ENCODE measurements around the gene FLRT2.

Gene FLRT2

GRCh38 chr14:85531587-85532373 is 1.8 kb downstream of the FLRT2 start:
- DNase-seq: no peak

DNA sequence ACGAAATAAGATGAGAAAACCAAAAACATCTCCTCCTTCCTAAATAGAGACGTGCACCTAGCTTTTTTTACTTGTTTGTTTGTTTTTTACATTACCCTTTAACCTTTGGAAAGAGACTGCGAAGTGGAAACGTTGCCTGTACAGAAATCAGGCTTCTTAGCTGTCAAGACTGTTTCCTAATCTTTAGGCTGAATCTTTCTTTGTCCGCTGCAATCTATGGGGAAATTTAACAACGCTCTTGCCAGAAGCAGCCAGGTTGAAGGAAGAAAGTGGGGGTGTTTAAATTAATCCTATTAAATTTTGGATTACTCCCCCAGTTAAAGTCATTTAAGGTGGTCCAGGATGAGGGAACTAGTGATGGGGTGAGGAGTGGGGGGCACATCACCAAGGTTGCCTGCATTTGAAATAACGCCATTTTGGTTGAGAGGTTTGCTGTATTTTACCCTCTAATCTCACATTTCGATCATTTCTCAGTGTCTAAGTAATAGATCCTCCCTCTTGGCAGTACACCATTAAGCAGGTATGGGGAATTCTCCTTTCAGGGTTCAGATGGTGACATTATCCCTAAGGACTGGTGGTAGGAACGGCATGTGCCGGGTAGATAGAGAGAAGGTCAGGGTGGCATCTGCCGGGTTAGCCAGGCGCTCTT is 2.6 kb downstream of the FLRT2 start:
- no peak for DNase-seq

- no peak for DNase-seq
These were observed 3.3 kb downstream of the FLRT2 start for GRCh38 chr14:85533023-85533860.

DNA sequence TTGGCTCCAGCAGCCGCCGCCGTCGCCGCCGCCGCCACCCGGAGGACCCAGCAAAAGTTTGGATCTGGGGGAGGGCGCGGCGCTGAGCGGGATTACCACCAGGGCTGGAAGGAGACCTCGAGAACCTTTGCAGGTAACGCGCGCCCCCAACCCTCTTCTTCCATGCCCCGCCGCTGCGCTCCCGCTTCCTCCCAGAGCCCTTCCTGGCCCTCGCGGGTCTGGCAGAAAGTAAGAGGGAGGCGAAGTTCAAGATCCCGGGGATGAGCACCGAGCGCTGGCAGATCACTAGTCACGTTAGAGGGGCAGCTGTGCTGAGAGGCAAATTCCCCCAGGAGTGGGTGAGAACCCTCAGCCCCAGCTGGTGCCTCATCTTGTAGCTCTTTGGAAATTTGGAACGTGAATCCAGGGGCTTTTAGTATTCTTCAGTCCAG is 3.9 kb downstream of the FLRT2 start:
- no peak for DNase-seq

DNA sequence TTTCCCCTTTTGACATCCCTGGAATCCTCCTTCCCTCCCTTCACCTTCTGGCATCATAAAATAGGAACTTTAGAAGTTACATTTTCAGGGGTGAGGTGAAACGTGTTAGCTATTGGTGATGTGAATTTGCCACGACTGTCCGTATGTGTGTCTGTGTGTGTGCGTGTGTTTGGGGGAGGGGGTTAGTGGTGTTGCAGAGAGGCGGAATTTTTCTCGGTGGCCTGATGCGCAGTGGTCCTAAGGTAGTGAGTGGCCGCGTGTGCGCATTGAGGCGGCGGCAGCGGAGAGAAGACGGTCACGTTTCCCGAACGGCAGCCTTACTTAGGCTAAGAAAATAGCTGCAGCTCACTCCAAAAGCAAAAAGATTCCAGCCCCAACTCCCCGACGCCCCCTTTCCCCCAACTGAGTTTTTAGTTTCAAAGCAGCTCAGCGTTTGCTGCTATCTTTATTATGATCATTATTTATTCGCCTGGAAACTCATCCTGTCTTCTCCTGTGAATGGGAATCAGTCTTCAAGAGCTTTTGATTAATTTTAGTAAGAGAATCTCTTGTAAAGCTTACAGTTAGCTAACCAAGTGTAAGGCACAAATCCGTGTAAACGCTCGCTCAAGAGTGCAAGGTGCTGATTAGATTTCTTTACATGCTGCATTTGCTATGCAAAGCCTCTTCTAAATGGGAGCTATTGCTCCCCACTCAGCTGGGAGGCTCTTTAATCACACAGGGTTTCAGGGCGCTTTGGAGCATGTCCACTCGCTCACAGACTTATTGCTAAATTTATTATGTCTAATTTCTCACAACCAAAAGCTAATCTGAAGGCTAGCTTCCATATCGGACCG is 4.7 kb downstream of the FLRT2 start:
- no peak for DNase-seq

DNA sequence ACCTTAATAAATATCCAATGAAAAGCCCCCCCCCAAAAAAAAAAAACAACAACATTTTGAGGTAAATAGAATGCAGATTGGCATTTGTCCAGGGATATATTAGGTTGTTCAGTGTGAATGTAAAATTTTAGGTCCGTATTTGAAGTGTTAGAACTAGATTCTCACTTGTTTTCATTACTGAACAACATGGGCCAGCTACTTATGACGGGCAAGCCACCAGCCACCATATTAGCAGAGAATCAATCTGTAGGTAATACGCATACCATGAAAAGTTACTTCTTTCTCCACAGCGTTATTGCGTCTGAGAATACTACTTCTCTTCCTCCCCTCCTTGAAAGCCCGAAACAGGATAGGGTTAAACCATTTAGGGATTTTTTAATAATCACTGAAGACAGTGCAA is 5.4 kb downstream of the FLRT2 start:
- DNase-seq: no peak

GRCh38 chr14:85535991-85536832 is 6.3 kb downstream of the FLRT2 start:
- DNase-seq: no peak

DNA sequence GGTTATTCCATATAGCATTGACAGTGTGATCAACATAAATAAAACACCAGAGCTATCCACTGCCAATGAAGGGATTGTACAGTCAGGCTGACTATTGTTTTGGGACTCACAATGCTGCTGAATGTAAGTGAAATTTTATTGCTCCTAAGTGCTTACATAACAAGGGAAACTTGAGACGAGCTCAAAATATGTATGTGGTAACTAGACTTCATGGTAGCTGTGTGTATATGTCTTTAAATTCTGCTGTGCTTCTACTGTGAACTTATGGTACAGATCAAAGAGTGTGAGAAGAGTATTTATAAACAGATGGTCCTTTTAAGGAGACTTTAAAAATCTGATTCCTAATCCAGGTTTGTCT is 6.9 kb downstream of the FLRT2 start:
- DNase-seq: no peak

DNA sequence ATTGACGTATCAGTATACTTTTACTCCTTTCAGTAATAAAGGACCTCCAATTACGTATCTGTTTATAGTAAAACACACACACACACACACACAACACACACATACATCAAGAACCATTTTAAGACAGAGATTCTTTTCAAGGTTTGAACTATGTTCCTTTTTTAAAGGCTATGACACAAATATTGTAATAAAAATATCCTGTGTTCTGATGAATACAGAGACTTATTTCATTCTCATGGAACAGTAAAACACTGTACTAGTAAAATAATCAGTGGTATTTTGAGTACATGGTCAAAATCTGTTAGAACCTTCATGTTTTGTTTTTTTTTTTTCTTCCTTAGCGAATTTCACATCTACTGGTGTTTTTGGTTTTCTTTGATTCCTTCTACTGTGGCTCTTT is 7.6 kb downstream of the FLRT2 start:
- DNase-seq: no peak

GRCh38 chr14:85538636-85539035 is 8.7 kb downstream of the FLRT2 start:
- DNase-seq: no peak

DNA sequence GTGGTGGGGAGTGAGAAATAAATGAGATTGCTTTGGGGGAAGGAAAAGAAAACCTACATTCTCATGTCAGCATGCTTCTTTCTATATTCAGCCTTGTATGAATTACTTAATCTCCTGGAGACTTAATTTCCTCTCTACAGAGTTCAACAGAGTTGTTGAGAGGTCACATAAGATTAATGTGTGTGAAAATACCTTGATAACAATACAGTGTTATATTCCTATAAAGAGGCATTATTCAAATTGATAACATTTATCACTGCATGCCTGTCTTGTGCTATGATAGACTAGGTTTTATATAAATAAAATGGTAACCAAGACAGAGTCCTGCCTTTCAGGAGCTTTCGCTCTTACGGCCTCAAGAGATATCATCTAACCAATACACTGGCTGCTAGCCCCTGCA is 9.6 kb downstream of the FLRT2 start:
- no peak for DNase-seq

GRCh38 chr14:85542623-85543022 is 12.7 kb downstream of the FLRT2 start:
- DNase-seq: no peak

- DNase-seq: no peak
These were observed 15.8 kb downstream of the FLRT2 start for GRCh38 chr14:85545738-85546137.

- DNase-seq: no peak
These were observed 16.4 kb downstream of the FLRT2 start for GRCh38 chr14:85546390-85546789.

DNA sequence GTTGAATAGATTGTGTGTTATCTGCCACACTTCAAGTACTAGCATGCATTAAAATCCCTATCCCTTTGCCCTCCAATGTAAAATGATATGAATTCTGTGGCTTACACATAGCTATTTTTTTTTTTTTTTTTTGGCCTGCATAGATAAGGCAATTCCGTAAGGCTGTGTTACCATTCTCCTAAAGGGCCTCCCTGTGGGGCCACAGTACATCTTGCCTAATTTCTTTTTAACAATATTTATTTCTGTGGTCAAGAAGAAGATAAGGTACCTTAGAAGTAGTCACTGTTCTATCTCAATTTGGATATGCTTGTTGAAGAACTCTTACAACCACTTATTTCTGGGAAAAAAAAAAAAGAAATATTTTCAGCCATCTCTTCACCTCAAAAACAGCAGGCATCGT is 19.8 kb downstream of the FLRT2 start:
- no peak for DNase-seq

DNA sequence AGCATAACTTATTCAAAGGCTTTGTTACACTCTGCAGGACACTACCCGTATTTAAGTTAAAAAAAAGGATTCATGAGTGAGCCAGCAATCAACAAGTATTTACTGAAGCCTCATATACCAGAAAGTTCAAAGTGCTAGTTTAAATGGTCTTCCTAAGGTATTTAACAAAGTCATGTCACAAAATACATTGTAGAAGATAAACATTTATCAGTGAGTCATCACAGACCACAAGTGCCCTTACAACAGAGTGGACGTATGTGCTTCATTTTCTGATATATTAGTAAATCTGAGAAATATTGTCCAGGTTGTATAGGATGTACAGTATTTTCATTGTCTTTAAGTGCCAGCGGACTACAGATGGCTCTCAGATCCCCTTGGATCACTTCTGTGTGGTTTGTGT is 24.2 kb downstream of the FLRT2 start:
- DNase-seq: no peak

DNA sequence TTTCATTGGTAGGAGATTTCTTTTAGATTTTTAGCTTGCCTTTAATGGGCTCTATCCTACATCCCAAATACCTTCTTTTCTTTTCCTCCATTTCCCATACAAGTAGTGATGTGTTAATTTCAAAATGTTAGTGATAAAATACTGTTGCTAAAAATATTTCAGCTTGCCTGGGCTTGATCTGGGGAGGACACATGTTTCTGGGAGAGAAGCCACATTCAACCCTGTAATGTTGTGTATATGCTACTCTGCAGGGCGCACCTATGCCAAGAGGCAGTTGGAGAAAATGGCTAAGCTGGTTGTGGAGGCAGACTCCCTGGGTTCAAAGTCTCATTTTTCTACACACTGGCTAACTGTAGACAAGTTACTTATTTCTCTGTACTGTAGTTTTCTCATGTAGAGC is 26.3 kb downstream of the FLRT2 start:
- DNase-seq: no peak

DNA sequence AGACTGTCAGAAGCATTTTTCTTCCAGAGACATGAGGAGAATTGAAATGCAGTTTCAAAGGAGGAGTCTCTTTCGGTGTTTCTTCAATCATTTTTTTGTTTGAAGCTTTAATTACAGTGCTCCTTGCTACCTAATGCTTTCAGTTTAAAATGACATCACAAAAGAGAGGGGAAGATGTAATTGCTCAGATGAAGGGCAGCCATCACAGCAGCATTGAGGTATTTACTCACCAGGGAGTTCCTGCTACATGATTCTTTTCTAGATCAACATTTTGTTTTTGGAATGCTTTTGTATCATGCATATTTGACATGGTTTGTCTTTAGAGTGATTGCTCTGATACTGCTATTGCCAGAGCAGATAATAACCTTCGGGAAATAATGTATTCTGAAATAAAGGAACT is 28.6 kb downstream of the FLRT2 start:
- no peak for DNase-seq

GRCh38 chr14:85562630-85563029 is 32.7 kb downstream of the FLRT2 start:
- DNase-seq: no peak

- no peak for DNase-seq
These were observed 35.0 kb downstream of the FLRT2 start for GRCh38 chr14:85564841-85565527.

- DNase-seq: no peak
These were observed 35.9 kb downstream of the FLRT2 start for GRCh38 chr14:85565862-85566296.
